Colon (tissue), 2 donors: Measurements from ENCODE around the gene GUCY2D.

Experiments used
- FAIRE-seq: peaks from 2 replicates; lab custom pipeline; 2012; peaks lifted over from hg19 to GRCh38; lab: Jason Lieb, UNC
- donor health status: control.
- donor health status: control.

Gene GUCY2D

DNA sequence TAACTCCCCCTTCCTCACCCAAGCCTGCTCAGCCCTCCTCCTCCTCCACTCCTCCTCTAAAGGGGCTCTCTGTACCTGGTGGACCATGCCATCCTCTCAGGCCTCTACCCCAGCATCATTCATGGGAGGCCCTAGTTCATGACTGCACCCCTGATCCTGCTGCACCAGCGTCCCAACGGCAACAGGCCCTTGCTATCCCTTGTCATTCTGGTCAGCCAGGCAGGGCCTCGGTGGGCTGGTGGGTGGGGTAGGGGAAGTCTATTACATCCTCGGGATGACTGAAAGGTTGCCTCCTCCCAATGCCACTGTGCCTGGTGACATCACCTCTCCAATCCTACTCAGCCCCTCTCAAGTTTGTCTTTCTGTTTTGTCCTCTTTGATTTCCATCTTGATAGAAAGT is 65.4 kb downstream of the GUCY2D start:
- no peak for FAIRE-seq

- no peak for FAIRE-seq
These were observed 66.5 kb downstream of the GUCY2D start for GRCh38 chr17:8068736-8069586.

DNA sequence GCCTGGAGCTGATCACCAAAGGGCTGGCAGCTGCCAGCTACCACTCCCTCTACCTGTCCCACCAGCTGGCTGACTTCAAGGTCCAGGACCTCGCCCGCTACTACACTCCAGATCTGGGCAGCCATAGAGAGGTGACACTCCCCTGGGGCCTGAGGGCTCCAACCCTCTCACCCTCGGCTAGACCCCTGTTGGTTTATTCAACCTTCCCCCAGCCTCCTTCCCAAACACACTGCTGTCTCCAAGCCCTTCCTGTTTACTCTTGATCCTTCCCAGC is 67.1 kb downstream of the GUCY2D start:
- no peak for FAIRE-seq
